Cardiac fibroblast (primary cell): ENCODE data around the gene HSPG2.
"Not testable (repeated sequence)": the region's sequence is repeated elsewhere in the genome, so short reads cannot be mapped to it uniquely, and the experiment has no call there.

ENCODE experiments used
- DNase-seq, 2 donors: peaks; one replicate each; pipeline versions ENCODE4 v3.0.0 to v3.0.0-alpha.2; 2010; ENCODE audit warnings: low read depth in 2 of 2
- H3K4me3 ChIP-seq, 2 donors: replicated peaks in 1 of 2; 1 replicate in 1 of 2; 2 replicates in 1 of 2; pipeline ENCODE4 v1.5.1; 2011; ENCODE audit warnings: low read depth in 2 of 2, low read length in 2 of 2, mild to moderate bottlenecking in 2 of 2, moderate library complexity in 1 of 2
- TF ChIP-seq, protein P1 (sequence below): IDR thresholded peaks from one replicate; pipeline ENCODE4 v1.5.1; 2011; ENCODE audit warnings: low read depth, mild to moderate bottlenecking, low read length, inconsistent platforms

The HSPG2 gene

DNA sequence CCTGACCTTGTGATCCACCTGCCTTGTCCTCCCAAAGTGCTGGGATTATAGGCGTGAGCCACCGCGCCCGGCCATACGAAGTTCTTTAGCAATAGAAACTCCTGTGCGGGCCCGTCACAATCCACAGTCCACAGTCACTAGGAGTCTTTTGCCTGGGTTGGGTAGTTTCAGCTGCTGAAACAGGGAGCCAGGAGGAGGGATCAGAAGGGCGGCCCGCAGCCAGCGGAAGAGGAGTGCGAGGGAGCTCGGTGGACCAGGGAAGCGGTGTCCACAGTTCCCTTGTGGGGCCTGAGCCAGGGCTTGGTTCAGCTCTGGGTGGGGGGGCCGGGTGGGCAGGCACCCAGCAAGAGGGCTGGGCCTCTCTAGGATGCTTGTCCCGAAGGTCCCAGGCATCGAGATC lies 17.9 kb upstream of the HSPG2 start:
- TF ChIP-seq, protein P1, sequence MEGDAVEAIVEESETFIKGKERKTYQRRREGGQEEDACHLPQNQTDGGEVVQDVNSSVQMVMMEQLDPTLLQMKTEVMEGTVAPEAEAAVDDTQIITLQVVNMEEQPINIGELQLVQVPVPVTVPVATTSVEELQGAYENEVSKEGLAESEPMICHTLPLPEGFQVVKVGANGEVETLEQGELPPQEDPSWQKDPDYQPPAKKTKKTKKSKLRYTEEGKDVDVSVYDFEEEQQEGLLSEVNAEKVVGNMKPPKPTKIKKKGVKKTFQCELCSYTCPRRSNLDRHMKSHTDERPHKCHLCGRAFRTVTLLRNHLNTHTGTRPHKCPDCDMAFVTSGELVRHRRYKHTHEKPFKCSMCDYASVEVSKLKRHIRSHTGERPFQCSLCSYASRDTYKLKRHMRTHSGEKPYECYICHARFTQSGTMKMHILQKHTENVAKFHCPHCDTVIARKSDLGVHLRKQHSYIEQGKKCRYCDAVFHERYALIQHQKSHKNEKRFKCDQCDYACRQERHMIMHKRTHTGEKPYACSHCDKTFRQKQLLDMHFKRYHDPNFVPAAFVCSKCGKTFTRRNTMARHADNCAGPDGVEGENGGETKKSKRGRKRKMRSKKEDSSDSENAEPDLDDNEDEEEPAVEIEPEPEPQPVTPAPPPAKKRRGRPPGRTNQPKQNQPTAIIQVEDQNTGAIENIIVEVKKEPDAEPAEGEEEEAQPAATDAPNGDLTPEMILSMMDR = no peak
- no peak for DNase-seq
- no peak overlapping the region for H3K4me3 ChIP-seq

DNA sequence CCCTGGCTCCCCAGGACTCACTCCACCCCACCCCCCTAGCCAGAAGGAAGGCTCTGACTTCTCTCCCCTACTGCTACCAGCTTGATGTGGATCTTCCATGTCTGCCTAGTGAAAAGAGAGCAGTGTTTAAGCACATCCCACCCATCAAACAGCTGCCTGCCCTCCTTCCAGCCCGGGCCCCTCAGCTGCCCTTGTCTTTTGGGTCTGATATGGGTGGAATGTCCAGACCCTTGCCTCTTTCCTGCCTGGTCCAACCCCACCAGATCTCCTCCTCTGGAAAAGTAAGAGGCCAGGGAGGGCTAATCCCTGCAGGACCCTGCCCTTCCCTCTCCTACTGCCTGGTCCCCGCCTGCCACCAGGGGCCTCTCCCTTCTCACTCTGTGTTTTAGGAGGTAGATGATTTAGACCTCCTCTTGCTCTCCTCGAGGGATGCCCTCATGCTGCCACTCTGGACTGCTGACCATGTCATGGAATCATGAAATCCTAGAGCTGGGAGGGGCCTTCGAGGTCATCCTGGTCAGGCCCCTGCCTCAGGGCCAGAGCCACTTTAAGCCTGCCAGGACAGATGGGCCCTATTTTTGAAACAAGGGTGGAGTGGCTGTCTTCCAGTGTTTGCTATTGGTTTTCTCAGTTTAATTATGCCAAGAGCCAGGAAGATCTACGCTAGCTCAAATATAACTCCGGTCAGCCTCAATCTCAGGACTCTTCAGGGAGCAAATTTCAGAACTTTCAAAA lies 15.8 kb upstream of the HSPG2 start:
- no peak overlapping the region for H3K4me3 ChIP-seq
- no peak for DNase-seq
- TF ChIP-seq, protein P1 = peak; percentile 10

DNA sequence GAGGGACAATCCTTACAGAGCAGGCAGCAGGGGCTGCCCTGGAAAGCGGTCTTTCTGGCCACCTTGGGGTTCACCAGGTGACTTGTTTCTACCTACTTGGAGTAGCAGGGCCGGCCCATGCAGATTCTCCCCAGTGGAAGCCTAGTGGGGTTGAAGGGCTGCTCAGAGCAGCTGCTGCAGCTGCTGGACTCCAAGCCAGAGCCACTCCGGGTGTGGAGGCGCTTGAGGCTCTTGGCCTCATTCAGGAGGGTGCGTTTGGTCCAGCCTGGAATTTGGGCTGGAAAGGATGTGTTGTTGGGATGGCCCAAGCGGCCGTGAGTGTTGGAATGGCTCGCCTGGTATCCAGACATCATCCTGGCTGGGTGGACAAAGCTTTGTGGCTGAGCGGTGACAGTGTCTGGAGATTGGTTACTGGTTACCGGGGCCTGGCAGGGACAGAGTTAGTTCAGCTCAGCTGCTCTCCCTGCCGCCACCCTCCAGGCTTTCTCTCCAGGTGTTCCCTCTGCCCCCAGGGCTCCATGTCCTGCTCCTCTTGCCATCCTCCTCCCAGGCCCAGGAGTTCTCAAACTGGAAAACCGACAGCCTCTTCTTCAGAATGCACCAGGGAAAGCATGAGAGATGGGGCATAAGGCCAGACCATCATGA lies 14.2 kb upstream of the HSPG2 start:
- no peak overlapping the region for H3K4me3 ChIP-seq
- no peak for DNase-seq
- TF ChIP-seq, protein P1 = no peak

DNA sequence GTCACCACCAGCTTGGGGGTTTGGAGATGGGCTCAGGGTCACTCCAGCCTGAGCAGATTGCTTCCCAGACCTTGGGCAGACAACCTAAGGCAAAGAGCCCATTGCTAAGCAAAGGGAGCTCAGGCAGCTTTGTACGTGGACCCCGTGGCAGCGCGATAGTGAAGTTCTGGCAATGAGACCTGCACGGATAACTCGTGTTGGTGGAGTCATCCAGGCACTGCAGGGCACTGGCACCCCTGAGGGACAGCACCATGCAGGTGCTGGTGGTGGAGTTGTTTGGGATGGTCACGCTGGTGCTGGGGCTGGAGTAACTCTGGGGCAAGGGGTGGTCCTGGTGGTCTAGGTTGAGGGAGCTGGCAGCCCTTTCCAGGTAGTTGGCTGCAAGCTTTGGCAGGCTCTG lies 13.6 kb upstream of the HSPG2 start:
- no peak overlapping the region for H3K4me3 ChIP-seq
- no peak for DNase-seq
- TF ChIP-seq, protein P1 = no peak

DNA sequence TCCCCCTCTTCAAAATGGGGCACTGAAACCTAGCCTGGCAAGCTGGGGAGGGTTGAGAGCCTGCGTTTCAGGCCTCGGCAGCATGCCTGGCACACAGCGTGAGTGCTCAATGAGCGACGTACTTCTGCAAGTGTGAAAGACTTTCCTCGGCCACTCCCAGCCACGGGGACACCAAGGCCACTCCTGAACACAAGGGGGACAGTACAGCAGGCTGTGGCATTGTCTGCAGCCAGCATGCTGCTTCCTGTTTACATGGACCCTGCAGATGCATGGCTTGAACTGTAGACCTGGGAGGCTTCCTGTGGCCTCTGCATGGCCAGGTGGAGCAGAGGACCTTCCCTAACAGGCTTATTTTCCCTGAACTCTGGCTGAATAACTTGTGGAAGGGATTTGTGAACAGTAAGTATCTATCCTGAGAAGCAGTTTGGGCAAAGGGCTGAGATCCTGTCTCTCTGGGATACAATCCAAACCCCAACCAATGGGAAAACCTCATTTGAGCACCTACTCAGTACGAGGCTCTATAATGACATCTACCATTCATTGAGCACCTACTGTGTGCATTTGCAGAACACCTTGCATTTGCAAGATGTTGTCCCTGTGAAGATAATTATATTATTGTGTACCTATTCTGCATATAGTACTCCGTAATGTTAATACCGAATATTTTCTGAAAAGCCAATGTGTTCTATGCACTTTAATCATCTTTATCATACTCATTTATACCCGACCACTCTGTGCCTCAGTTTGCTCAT lies 9.9 kb upstream of the HSPG2 start:
- DNase-seq = no peak
- TF ChIP-seq, protein P1 = no peak
- H3K4me3 ChIP-seq = no peak overlapping the region

DNA sequence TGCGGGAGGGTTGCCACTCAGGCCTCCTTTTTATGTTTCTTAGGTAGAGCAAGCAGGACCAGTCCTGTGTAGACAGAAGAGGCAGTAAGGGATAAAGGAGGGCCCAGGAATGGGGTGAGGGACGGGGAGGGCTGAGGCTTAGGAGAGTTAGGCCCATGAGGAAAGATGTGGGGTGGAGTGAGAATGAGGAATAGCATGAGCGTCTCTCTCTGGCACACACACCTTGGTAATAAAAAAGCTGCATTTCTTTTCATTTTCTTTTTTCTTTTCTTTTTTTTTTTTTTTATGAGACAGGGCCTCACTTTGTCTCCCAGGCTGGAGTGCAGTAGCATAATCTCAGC lies 7.6 kb upstream of the HSPG2 start:
- no peak overlapping the region for H3K4me3 ChIP-seq
- TF ChIP-seq, protein P1 = no peak

DNA sequence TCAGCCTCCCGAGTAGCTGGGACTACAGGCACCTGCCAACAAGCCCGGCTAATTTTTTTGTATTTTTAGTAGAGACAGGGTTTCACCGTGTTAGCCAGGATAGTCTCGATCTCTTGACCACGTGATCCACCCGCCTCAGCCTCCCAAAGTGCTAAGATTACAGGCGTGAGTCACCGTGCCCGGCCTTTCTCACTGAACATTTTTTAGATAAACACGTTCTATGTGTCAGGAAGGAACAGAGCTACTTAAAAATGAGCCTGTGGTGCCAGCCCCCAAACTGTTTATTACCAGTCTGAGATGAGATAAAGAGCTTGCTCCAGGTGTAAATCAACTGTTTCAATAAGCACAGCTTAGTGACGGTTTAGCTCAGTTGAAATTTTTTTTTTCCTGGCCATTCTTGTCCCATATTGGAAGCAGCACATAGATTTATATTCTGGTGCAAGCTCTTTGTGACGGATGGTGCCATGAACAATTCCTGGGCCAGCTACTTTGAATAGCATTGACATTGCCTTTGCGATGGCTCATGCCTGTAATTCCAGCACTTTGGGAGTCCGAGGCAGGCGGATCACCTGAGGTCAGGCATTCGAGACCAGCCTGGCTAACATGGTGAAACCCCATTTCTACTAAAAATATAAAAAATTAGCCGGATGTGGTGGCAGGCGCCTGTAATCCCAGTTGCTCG lies 6.0 kb upstream of the HSPG2 start:
- peak; percentile 75 to 79 for DNase-seq
- not testable (repeated sequence) for H3K4me3 ChIP-seq

More for the DNA sequence above, 7.6 kb upstream of the HSPG2 start:
- DNase-seq = no peak
